Retinal pigment epithelial cell (primary cell): ENCODE results near the gene ICE2.

ENCODE experiments used
- DNase-seq: peaks from one replicate; pipeline ENCODE4 v3.0.0-alpha.2; 2010; ENCODE audit warnings: low read depth
- H3K4me3 ChIP-seq: 2 replicates; pipeline ENCODE4 v1.5.1; 2011; ENCODE audit warnings: mild to moderate bottlenecking, low read length, control low read depth, moderate library complexity
- TF ChIP-seq, protein P1 (sequence below): conservative IDR thresholded peaks from 2 replicates; pipeline ENCODE4 v1.5.1; 2011; ENCODE audit warnings: low read depth, low read length, control low read depth, inconsistent platforms

ICE2 gene

DNA sequence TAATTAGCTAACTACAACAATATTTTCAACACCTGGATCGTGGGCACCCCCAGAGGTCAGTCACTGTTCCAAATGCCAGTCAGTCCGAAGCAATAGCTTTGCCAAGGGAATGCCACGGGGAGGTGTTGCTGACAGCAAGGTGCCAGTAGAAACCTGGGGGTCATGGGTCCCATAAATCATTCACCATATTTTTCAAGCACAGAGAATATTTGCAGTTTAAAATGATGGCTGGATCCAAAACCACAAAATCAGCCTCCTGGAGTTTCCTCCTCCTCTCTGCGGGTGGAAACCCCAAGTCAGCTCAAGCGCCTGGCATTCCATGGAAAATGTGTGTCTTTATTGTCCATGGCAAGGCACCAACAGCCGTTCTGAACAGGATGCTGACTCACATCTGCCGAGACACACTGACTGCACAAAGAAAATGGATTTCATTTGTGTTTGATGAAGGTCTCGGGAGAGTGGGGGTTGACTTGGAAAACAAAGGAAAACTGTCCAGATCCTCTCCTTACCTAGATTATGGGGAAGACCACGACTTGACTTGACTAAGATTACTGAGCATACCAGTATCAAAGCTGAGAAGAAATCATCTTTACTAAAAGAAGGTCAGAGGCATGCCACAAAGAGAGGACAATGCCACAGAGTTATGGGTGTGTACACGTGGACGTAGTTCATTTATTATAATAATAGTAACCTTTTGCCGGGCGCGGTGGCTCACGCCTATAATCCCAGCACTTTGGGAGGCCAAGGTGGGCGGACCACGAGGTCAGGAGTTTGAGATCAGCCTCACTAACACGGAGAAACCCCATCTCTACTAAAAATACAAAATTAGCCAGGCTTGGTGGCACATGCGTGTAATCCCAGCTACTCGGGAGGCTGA, 107.5 kb downstream of the ICE2 start:
- DNase-seq = peak; percentile 90
- no peak overlapping the region for H3K4me3 ChIP-seq
- TF ChIP-seq, protein P1, sequence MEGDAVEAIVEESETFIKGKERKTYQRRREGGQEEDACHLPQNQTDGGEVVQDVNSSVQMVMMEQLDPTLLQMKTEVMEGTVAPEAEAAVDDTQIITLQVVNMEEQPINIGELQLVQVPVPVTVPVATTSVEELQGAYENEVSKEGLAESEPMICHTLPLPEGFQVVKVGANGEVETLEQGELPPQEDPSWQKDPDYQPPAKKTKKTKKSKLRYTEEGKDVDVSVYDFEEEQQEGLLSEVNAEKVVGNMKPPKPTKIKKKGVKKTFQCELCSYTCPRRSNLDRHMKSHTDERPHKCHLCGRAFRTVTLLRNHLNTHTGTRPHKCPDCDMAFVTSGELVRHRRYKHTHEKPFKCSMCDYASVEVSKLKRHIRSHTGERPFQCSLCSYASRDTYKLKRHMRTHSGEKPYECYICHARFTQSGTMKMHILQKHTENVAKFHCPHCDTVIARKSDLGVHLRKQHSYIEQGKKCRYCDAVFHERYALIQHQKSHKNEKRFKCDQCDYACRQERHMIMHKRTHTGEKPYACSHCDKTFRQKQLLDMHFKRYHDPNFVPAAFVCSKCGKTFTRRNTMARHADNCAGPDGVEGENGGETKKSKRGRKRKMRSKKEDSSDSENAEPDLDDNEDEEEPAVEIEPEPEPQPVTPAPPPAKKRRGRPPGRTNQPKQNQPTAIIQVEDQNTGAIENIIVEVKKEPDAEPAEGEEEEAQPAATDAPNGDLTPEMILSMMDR = no peak

DNA sequence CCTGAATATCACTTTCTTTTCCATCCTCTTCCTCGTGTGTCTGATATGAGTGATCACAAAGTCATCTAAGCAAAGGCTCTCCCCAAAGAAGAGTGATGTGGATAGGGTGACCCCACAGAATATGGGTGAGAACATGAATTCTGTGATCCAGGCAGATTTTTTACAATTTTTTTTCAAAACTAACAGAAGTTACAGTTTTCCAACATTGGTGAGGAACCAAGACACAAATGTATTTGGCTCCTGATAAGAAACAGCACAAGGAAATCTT, 108.1 kb downstream of the ICE2 start:
- no peak for DNase-seq
- TF ChIP-seq, protein P1 = no peak
- no peak overlapping the region for H3K4me3 ChIP-seq

DNA sequence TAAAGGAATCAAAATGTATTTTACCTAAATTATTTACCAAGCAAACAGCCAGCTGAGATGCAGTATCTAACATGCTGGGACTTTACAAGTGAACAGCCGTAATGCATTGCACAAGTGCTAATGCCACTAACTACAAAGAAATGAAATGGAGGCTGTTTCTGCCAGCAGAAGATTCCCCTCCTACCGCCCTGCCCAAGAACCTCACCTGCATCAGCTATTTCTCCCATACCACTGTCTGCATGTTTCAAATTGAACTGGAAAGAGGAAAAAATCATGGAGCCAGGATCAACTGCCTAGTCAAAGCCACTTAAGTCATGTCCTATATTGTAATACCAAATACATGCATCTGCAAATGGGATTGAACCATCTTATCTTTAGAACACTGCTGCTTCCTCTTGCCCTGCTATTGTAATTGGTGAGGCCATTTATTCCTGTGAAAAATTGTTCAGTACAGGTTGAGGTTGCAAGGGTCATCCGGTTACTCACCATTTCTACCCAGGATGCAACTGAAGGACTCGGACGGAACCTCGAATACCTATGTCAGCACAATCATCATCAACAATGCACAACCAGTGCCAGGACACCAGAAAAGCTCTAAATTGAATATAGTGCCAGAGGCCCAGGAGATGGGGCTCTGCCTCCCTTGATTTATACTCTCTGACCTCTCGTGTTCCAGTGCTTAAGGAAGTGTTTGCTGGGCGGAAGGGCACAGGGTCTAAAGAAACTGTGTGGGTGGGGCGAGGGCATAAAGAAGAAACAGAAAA, 108.7 kb downstream of the ICE2 start:
- no peak overlapping the region for H3K4me3 ChIP-seq
- DNase-seq = no peak
- TF ChIP-seq, protein P1 = no peak

DNA sequence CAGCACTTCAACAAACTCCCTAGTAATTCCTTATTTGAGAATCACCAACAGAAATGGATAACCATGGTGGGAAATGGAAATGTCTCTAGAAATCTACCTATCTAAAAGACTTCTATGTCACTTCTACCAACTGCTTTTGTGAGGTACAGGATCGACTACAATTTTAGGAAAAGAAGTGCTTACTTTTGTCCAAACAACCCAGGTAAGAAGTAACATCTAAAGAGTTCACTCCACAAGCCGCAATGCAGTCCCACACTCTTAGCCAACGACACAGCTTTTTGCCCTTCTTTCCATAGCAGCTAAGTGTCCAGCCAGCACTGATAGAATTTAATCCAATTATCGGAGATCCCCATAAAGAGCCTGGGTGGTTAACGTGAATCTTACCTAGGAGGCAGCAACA, 109.2 kb downstream of the ICE2 start:
- H3K4me3 ChIP-seq = no peak overlapping the region
- TF ChIP-seq, protein P1 = no peak
- DNase-seq = no peak
